HG02938 (cell line): ENCODE measurements around the gene IL6R.

Source experiments
- ATAC-seq: cut with Tn5 transposase; IDR thresholded peaks from one replicate; pipeline ENCODE4 v1.9.1; 2021; ENCODE audit warnings: mild to moderate bottlenecking, moderate library complexity; ENCODE audit not compliant: unreplicated experiment

The IL6R gene

GRCh38 chr1:154423988-154424326, 18.8 kb downstream of the IL6R start:
- ATAC-seq = no peak

GRCh38 chr1:154425172-154425571, 20.0 kb downstream of the IL6R start:
- ATAC-seq = no peak

- no peak for ATAC-seq
Observed at GRCh38 chr1:154427173-154428139, 22.3 kb downstream of the IL6R start.

- no peak for ATAC-seq
Observed at GRCh38 chr1:154429118-154429517, 24.0 kb downstream of the IL6R start.

GRCh38 chr1:154429841-154430611, 24.9 kb downstream of the IL6R start:
- ATAC-seq = no peak

- ATAC-seq = no peak
Observed at GRCh38 chr1:154430903-154431302, 25.8 kb downstream of the IL6R start.

GRCh38 chr1:154431586-154432373, 26.6 kb downstream of the IL6R start:
- no peak for ATAC-seq

- no peak for ATAC-seq
Observed at GRCh38 chr1:154433161-154433764, 28.1 kb downstream of the IL6R start.

- no peak for ATAC-seq
Observed at GRCh38 chr1:154434346-154435085, 29.4 kb downstream of the IL6R start.

GRCh38 chr1:154435599-154436200, 30.6 kb downstream of the IL6R start:
- no peak for ATAC-seq

GRCh38 chr1:154436433-154436832, 31.3 kb downstream of the IL6R start:
- no peak for ATAC-seq

GRCh38 chr1:154440036-154440804, 35.1 kb downstream of the IL6R start:
- ATAC-seq = no peak

GRCh38 chr1:154441241-154441888, 36.2 kb downstream of the IL6R start:
- ATAC-seq = no peak

- no peak for ATAC-seq
Observed at GRCh38 chr1:154442006-154442740, 37.0 kb downstream of the IL6R start.

- ATAC-seq = no peak
Observed at GRCh38 chr1:154443274-154444013, 38.3 kb downstream of the IL6R start.

GRCh38 chr1:154445040-154445472, 39.9 kb downstream of the IL6R start:
- no peak for ATAC-seq

- no peak for ATAC-seq
Observed at GRCh38 chr1:154446292-154446691, 41.1 kb downstream of the IL6R start.
